HPDE6-E6E7 (cell line): Measurements from ENCODE around the gene INAFM1.
"Not testable (repeated sequence)": the region's sequence is repeated elsewhere in the genome, so short reads cannot be mapped to it uniquely, and the experiment has no call there.

Experiments
- DNase-seq: peaks from one replicate; pipeline ENCODE4 v3.0.0; 2011; ENCODE audit warnings: missing footprints; ENCODE audit errors: extremely low spot score

Gene INAFM1

DNA sequence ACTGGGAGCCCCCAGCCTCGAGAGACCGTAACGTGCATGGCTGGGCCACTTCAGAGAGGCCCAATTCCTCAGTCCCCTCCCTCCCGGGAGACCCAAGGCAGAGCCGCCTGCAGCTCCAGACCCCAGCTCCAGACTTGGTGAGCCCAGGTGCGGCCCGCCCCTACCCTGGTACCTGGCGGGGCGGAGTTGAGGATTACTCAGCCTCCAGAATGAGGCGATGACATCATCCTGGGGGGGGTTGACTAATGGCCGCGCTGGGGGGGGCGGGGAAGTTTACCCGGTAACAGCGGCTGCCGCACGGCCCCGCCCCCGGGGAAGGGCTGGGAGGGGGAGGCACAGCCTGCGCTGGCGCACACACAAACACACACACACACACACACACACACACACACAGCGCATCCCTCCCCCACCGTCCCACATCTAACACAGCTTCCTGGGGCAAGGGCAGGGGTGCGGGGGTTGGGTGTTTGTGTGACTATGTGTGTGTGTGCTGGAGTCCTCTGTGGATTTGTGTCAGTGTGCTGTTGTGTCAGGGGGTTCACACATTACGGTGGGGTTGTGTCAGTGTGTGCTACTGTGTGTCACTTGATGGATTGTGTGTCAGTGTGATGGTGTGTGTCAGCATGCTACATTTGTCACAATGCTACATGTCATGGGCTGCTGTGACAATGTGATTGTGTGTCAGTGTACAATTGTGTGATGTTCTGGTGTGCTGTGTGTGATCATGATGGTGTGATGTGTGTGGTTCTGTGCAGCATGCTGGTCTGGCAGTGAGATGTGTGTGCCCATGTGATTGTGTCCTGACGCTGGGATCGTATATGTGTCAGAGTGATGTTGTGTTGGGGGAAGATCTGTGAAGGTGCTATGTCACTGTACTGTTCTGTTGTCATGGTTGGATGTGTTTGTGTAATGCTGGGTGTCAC is 33.4 kb upstream of the INAFM1 start:
- DNase-seq, result peak; percentile 87

DNA sequence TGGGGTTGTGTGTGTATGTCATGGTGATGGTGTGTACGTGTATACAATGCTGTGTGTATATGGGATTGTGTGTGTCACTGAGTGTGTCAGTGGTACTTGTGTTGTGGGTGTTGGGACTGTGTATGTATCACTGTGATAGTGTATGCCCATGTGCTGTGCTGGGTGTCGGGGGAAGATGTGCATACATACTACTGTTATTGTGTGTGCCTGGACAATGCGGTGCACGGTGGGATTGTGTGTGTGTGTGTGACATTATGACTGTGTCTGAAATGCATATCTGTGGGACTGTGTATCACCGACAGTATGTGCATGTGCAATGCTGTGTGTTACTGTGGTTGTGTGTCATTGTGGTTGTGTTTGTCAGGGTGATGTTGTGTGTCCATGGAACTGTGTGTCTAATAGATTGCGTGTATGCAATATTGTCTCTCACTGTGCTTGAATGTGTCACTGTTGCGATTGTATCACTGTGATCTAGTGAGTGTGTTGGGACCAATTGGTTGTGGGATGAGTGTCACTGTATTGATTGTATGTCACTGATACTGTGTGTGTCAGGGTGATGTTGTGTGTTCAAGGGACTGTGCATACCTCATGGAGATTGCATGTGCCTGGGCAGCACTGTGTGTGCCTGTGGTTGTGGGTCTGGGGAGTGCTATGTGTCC is 32.6 kb upstream of the INAFM1 start:
- DNase-seq, result no peak

DNA sequence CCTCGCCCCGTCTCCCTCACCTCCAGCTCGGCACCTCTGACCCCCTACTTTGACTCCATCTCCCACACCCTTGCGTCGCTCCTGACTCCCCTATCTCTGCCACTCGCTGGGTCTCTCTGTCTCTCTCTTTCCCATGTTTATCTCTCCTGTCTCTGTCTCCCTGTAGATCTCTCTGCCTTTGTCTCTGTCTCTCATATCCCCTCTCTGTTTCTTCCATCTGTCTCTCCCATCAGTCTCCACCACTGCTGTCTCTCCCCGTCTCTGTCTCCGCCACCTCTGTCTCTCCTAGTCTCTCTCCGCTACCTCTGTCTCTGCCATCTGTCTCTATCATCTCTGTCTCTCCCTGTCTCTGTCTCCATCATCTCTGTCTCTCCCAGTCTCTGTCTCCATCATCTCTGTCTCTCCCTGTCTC is 31.3 kb upstream of the INAFM1 start:
- no peak for DNase-seq

DNA sequence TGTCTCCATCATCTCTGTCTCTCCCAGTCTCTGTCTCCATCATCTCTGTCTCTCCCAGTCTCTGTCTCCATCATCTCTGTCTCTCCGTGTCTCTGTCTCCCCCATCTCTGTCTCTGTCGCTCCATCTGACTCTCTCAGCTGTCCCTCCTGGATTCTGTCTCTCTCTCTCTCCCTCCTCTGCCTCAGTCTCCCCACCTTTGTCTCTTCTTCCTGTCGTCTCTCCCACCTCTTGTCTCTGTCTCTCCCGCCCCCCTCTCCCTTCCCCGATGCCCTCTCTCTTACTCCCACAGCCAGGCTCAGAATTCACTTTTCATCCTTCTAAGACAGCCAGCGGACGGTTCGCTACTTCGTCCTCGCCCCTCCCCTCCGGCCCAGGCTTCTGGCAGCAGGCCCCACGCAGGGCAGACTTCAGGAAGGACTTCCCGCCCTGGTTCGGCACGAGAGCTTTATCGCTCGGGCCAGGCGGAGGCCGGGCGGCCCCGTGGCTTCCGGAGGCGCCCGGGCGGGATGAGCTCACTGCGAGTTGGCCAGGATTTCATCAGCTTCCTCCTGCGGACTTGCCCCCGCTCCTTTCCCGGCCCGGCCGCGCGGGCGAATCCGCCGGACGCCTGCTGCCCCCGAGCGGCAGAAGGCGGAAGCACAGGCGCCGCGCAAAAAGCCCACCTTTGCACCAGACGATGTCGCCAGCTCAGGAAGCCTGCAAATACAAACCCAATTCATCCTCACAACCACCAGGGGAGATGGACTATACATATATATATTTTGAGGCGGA is 30.7 kb upstream of the INAFM1 start:
- peak; percentile 93 for DNase-seq

DNA sequence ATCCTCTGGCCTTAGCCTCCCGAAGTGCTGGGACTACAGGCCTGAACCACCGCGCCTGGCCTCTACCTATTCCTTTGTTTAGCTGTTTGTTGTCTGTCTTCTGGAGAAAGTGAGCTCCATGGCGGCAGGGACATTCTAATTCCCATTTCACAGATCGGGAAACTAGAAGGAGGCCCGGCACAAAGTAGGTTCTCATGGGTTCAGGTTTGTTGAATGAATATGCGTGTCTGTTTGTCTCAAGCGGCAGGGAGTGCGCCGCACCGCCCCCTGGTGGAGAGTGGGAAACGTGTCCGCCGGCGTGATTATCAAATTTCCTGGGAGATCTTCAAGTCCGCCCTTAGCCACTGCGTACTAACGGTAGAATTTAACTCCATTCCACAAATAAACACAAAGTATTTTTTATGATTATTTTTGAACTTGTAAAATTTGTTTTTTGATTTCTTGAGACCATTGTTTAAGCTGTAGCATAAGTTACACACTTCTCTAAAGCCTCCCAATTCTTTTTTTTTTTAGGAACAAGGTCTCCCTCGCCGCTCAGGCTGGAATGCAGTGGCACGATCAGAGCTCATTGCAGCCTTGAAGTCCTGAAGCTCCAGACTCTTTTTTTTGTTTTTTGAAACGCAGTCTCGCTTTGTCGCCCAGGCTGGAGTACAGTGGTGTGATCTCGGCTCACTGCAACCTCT is 27.2 kb upstream of the INAFM1 start:
- no peak for DNase-seq

DNA sequence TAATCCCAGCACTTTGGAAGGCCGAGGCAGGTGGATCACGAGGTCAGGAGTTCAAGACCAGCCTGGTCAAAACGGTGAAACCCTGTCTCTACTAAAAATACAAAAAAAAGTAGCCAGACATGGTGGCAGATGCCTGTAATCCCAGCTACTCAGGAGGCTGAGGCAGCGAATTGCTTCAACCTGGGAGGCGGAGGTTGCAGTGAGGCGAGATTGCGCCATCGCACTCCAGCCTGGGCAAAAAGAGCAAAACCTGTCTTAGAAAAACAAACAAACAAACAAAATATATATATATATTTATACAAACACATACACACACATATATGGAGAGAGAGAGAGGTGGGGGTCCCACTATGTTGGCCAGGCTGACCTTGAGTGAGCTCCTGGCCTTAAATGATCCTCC is 21.7 kb upstream of the INAFM1 start:
- not testable (repeated sequence) for DNase-seq

DNA sequence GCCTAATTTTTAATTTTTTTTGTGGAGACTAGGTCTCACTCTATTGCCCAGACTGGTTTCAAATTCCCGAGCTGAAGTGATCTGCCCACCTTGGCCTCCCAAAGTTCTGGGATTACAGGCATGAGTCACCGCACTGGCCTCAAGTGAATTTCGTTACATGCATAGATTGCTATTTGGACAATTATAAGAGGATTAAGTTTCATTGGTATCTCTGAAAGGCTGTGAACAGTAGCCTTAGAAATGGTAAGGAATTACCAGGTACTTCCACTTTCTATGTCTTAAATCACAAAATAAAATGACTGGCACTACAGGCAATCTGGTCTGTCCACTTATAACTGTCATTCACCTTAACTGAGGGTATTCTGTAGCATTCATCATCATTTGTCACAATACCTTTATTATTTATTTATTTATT is 21.2 kb upstream of the INAFM1 start:
- DNase-seq, result no peak

DNA sequence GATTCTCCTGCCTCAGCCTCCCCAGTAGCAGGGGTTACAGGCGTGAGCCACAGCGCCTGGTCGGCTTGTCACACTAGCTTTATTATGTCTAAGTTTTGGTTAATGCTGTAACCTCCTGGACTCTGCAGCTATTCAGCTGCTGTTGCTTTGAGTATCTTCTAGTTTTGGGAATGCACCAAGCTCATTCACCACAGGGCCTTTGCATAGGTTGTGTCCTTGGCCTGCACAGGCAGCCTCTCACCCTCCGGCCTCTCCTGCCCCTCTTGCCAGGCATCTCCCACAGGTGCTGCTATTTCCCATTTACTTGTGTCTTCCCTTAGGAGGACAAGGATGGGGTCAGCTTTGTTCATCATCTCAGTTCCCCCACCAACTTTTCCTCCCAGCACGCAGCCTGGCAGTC is 20.7 kb upstream of the INAFM1 start:
- DNase-seq, result no peak

DNA sequence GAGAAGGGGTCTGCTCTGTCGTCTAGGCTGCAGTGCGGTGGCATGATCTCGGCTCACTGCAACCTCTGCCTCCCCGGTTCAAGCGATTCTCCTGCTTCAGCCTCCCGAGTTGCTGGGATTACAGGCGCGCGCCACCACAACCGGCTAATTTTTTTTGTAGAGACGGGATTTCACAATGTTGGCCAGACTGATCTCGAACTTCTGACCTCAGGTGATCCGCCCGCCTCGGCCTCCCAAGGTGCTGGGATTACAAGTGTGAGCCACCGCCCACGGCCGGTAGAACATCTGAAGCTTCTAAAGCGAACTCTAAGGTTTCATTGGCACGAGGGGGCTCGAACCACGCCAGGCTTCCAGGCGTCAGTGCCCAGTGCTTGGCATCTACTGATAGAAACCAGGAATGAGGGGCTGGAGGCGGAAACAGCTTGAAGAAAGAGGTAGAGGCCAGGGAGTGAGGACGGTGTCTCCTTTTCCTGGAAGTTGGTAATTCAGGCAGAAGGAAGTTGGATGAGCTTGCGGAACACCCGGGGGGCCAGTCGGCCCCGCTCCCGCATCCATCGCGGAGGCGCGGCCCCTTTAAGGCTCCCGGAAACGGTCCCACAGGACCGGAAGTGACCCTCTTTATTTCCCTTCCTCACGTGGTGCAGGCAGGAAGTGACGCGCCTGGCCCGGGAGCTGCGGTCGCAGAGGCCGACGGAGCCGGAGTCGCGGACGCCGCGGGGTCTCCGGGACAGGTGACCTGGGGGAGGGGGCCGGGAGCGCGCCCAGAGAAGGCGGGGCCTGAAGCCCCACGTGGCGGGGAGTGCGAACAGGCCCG is 18.6 kb upstream of the INAFM1 start, which contains the start of gene CCDC9:
Gene CCDC9, plus strand, starts transcription at position 647 of the 814 bp plus-strand sequence. CDS start 1,876 bp downstream, outside the sequence.
- DNase-seq, result peak; percentile 89

DNA sequence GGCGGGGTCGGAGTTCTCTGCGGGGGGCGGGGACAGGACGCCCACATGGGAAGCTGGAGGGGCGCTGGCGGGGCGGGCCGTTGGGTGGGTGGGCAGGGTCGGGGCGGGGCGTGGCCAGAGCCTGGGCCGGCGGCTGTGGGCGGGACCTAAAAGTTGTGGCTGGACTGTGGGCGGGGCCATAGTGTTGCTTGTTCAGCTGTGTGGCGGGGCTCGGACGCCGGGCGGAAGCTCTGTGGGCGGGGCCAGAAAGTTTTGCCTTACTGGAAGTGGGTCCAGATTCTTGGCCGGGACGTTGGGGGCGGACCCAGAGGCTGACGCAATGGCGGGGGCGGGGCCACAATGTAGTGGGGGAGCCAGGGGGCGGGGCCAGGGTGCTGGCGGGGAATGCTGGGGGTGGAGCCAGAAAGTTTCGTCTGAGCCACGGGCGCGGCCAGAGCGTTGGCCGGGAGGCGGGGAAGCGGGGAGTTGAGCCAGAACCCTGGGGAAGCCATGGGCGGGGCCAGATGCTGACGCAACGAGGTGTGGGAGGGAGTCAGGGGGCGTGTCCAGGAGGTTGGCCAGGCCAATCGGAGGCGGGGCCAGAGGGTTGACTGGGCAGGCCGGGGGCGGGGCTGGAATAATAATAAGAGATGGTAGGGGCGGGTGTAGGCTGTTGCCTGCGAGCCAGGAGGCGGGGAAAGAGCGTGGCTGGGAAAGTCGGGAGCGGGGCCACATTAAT is 17.8 kb upstream of the INAFM1 start:
- peak; percentile 95 for DNase-seq

DNA sequence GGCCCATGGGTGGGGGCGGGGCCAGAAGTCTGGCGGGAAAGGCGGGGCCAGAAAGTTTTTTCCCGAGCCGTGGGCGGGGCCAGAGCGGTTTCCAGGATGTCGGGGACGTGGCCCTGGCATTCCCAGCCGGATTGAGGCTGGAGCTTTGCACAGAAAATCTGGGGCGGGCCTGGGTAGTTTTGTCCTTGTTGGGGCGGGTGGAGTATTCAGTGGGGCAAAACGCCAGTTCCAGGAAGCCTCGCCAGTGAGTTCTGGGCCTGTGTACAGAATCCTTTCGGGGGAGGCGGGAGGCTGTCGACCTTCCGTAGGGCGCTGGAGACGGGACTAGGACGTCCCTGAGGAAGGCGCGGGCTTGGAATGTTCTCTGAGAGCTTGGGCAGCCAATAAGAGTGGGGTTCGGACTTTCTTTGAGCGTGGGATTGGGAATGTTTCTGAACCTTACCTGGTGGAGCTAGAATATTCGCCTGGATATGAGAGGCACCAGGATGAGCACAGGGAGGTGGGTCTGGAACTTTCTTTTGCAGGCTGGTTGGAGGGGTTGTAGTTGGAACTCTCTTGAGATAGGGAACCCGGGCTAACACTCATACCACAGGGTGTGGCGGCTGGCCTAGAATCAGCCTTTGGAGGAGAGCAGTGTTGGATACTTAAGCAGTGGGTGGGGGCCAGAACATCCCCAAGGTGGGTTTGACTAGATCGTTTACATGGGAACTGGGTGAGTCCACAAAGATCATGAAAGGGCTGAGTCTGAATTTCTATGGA is 17.1 kb upstream of the INAFM1 start:
- DNase-seq, result no peak

DNA sequence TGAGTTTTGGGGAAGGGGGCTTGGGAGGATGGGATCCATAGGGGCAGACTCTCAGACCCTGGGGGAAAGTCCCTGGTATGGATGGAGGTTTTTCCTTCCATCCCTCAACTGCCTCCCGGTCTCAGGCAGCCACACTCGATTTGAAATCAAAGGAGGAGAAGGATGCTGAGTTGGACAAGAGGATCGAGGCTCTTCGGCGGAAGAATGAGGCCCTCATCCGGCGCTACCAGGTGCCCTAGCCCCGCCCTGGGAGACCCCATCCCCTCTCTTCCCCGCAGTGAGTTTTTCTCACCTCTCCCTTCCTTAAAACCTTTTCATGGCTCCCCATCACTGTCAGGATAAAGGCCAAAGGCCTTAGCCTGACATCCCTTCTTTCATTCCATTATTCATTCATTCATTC is 16.3 kb upstream of the INAFM1 start:
- no peak for DNase-seq

DNA sequence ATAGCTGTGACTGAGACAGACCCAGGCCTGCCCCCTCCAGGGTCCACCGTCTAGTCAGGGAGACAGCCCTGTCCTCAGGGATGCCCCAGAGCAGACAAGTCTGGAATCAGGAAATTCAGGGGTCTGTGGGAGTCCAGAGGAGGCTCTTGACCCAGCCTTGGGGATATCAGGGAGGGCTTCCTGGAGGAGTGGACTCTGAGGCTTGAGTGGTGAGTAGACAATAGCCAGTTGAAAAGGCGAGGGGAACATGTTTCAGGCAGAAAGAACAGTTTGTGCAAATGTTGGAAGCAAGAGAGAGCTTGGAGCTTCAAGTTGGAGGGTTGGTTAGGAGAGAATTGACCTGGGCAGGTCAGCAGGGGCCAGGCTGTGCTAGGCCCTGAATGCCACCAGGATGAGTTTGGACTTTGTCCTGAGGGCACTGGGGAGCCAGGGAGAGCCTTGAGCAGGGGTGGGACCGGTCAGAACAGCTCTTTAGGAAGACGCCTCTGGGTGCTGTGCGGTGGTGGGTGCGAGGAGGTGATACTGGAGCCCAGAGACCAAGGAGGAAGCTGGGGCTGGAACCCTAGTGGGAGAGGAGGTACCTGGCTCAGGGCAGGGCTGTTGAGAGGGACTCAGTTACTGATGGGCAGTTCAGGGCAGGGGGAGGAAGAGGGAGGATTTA is 15.7 kb upstream of the INAFM1 start:
- no peak for DNase-seq

DNA sequence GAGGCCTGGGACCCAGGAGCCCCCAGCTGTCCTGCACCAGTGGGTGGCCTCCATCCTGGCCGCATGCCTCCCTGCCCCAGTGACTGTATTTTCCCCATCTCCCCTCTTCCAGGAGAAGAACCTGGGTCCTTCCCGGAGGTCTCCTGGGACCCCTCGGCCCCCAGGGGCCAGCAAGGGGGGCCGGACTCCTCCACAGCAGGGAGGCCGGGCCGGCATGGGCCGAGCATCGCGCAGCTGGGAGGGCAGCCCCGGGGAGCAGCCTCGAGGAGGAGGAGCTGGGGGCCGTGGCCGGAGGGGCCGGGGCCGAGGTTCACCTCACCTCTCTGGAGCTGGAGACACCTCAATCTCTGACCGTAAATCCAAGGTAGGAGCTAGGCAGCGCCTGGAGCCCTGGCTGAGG is 14.2 kb upstream of the INAFM1 start:
- DNase-seq, result no peak

DNA sequence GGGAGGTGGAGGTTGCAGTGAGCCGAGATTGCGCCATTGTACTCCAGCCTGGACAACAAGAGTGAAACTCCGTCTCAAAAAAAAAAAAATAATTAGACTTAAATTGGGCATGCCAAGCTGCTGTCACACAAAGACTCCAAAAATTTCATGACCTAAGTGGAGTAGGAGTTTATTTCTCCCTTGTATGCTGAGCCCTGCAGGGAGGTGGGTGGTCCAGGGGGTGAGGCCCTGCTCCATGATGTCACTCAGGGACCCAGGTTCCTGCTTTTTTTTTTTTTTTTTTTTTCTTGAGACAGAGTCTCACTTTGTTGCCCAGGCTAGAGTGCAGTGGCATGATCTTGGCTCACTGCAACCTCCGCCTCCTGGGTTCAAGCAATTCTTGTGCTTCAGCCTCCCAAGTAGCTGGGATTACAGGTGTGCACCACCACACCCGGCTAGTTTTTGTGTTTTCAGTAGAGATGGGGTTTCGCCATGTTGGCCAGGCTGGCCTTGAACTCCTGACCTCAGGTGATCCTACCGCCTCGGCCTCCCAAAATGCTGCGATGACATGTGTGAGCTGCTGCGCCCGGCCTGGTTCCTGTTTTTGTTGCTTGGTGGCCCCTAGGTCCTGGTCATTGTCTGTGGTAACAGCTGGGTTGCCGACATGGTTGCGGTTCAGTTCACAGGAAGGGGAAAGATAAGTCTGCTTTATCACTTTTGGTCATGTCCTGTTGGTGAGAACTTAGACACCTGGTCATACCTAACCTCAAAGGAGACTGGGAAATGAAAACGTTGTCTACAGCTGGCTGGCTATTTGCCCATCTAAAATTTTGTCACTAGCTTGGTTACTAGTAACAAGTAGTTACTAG is 12.5 kb upstream of the INAFM1 start:
- not testable (repeated sequence) for DNase-seq

DNA sequence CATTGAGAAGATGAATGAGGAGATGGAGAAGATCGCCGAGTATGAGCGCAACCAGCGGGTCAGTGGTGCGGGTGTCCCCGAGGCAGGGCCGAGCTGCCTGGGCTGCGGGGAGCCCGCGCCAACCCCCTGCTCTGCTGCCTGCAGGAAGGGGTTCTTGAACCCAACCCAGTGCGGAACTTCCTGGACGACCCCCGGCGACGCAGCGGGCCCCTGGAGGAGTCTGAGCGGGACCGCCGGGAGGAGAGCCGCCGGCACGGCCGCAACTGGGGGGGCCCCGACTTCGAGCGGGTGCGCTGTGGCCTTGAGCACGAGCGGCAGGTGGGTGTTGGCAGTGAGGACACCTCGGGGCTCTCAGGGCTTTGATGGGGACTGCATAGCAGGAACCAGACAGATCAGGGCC is 10.1 kb upstream of the INAFM1 start:
- DNase-seq, result no peak

DNA sequence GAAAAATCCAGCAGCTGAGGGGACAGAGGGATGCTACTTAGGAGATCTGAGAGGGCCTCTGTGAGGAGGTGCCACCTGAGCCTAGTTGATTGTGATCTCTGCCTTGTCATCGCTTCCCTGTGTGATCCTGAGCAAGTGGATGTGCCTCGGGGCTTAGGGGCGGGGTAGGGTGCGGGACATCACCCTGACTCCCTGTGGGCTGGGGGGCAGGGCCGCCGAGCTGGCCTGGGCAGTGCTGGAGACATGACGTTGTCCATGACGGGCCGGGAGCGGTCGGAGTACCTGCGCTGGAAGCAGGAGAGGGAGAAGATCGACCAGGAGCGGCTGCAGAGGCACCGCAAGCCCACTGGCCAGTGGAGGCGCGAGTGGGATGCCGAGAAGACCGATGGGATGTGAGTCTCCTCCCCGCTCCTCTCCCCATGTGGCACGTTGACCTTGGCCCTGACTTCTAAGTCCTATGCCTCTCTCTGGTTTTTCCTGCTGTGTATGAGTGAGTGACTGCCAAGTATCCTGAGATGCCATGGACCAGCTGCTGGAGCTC is 8.2 kb upstream of the INAFM1 start:
- DNase-seq, result no peak

DNA sequence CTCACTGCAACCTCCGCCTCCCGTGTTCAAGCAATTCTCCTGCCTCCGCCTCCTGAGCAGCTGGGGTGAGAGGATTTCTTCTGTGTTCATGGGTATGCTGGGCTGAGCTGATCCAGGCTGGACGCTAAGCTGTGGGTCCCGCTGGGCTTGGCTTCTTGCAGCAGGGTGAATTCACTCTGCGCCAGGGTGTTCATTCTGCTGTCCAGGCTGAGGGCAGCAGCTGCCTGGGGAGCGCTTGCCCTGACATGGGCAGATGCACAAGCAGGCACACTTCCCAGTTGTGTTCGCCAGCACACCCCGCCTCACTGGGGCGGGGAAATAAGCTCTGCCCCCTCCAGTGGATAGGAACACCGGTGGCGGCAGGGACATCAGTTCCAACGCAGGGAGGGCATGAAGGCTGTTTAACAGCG is 7.3 kb upstream of the INAFM1 start:
- DNase-seq, result no peak
